K562 (cell line): ENCODE results near the gene ELOVL1. TPM values are rescaled to one million over a fixed set of nuclear protein-coding genes. Genes with fewer than 3 reads are reported as not detected.

Experiments used
- ATAC-seq: fragments of 200-7000 bp; cut with Tn5 transposase; 3 replicates; pipeline ENCODE4 v1.9.1; 2020; ENCODE audit warnings: moderate library complexity
- BruUV-seq: library from RNA; stranded (reverse); fragments of 400-500 nt; replicated peaks from 2 replicates; lab custom pipeline; 2021; lab: Mats Ljungman, UMichigan
- CTCF ChIA-PET: fragments of 300-600 bp; formaldehyde crosslinking; extraction: SDS; loops from one replicate; lab custom pipeline; 2021; ENCODE audit warnings: low intra/inter-chr PET ratio; lab: Yijun Ruan, JAX
- POLR2A ChIA-PET: fragments of 300-600, 350-650 bp; sonication (Branson Sonifier 250); formaldehyde crosslinking; extraction: SDS; loops from one replicate; lab custom pipeline; 2021; ENCODE audit warnings: antibody characterized with exemption, inconsistent platforms; lab: Yijun Ruan, JAX
- DNase-seq, 4 experiments: peaks; one replicate each; pipeline versions ENCODE4 v3.0.0 to v3.0.0-alpha.2; 2011 to 2018; ENCODE audit warnings: low spot score in 3 of 4, mixed read lengths in 3 of 4; ENCODE audit errors: extremely low read depth in 1 of 4
- FAIRE-seq: peaks from 2 replicates; lab custom pipeline; 2011; peaks lifted over from hg19 to GRCh38; lab: Jason Lieb, UNC
- H2AFZ ChIP-seq: 2 replicates; pipeline ENCODE4 v1.6.0; 2011; ENCODE audit warnings: low read depth, low read length, control low read depth, inconsistent platforms
- H3K27ac ChIP-seq: fragments of 200-600 bp; 3 replicates; pipeline ENCODE4 v1.8.0; 2011; ENCODE audit warnings: low read depth, mild to moderate bottlenecking, control low read depth, inconsistent platforms, low read length, moderate library complexity, mixed read lengths; ENCODE audit errors: extremely low read depth
- H3K27me3 ChIP-seq, 2 experiments: fragments of 300-600 bp in 1 of 2; 2 replicates in 1 of 2; 3 replicates in 1 of 2; pipeline versions ENCODE4 v1.6.0 to v1.8.0; 2011; ENCODE audit warnings: inconsistent platforms in 2 of 2, low read length in 2 of 2, mild to moderate bottlenecking in 1 of 2, mixed read lengths in 1 of 2, moderate library complexity in 1 of 2; ENCODE audit not compliant: control insufficient read depth in 2 of 2, insufficient read depth in 2 of 2
- H3K36me3 ChIP-seq: fragments of 300-600 bp; 3 replicates; pipeline ENCODE4 v1.8.0; 2011; ENCODE audit warnings: mild to moderate bottlenecking, low read length, inconsistent platforms; ENCODE audit not compliant: control insufficient read depth, insufficient read depth
- H3K4me1 ChIP-seq, 2 experiments: fragments of 200-600 bp in 1 of 2; replicated peaks in 1 of 2; 2 replicates in 1 of 2; 3 replicates in 1 of 2; pipeline versions ENCODE4 v1.5.1 to v1.8.0; 2011; ENCODE audit warnings: inconsistent platforms in 2 of 2, low read length in 2 of 2, mild to moderate bottlenecking in 1 of 2, mixed read lengths in 1 of 2, moderate library complexity in 1 of 2; ENCODE audit not compliant: control insufficient read depth in 2 of 2, insufficient read depth in 2 of 2
- H3K4me2 ChIP-seq: 2 replicates; pipeline ENCODE4 v1.6.1; 2011; ENCODE audit warnings: low read length, control low read depth, inconsistent platforms, mixed read lengths; ENCODE audit not compliant: insufficient read depth
- H3K4me3 ChIP-seq: fragments of 200-600 bp; sonication (generic), shearing (Covaris generic); 2 replicates; pipeline ENCODE4 v1.5.1; 2016; ENCODE audit warnings: control low read depth, inconsistent platforms
- H3K79me2 ChIP-seq: fragments of 200-600 bp; 3 replicates; pipeline ENCODE4 v1.8.0; 2011; ENCODE audit warnings: low read length, inconsistent platforms; ENCODE audit not compliant: control insufficient read depth, insufficient read depth
- H3K9ac ChIP-seq, 2 experiments: 2 replicates each; pipeline versions ENCODE4 v1.6.0 to v1.6.1; 2011; ENCODE audit warnings: low read depth in 2 of 2, low read length in 2 of 2, control low read depth in 1 of 2, inconsistent platforms in 1 of 2, mild to moderate bottlenecking in 1 of 2, mixed read lengths in 1 of 2; ENCODE audit not compliant: insufficient read depth in 1 of 2
- H3K9me1 ChIP-seq: one replicate; pipeline ENCODE4 v1.6.0; 2011; ENCODE audit warnings: inconsistent platforms, mild to moderate bottlenecking, low read length, moderate library complexity; ENCODE audit not compliant: control insufficient read depth, insufficient read depth
- H3K9me3 ChIP-seq: replicated peaks from 2 replicates; pipeline ENCODE4 v1.5.1; 2011; ENCODE audit warnings: low read depth, low read length, inconsistent platforms; ENCODE audit not compliant: control insufficient read depth, insufficient read depth
- H4K20me1 ChIP-seq: replicated peaks from 2 replicates; pipeline ENCODE4 v1.6.1; 2011; ENCODE audit warnings: low read length, inconsistent platforms, mixed read lengths; ENCODE audit not compliant: control insufficient read depth, insufficient read depth
- ARID3B ChIP-seq: fragments of 250-450 bp; sonication (Bioruptor Pico); IDR thresholded peaks from 2 replicates; pipeline ENCODE4 v1.4.0; 2020; ENCODE audit warnings: borderline replicate concordance
- CCNT2 ChIP-seq: IDR thresholded peaks from 2 replicates; pipeline ENCODE4 v1.6.1; 2011; ENCODE audit warnings: borderline replicate concordance, low read depth, mild to moderate bottlenecking, moderate library complexity, mixed read lengths, low read length; ENCODE audit not compliant: insufficient read length; ENCODE audit errors: extremely low read depth
- CREB1 ChIP-seq, 2 experiments: sonication (generic) in 1 of 2; formaldehyde crosslinking in 1 of 2; IDR thresholded peaks; 2 replicates each; pipeline versions ENCODE4 v1.6.1 to v1.8.0; 2012 to 2022; ENCODE audit warnings: inconsistent platforms in 1 of 2, mild to moderate bottlenecking in 1 of 2, missing genetic modification reagents in 1 of 2, moderate library complexity in 1 of 2
- E2F1 ChIP-seq: sonication (generic); formaldehyde crosslinking; IDR thresholded peaks from 2 replicates; pipeline ENCODE4 v1.8.1; 2023; ENCODE audit warnings: mild to moderate bottlenecking, missing genetic modification reagents, moderate library complexity
- GABPB2 ChIP-seq: fragments of 250-450 bp; sonication (Bioruptor Pico); conservative IDR thresholded peaks from 2 replicates; pipeline ENCODE4 v1.5.1; 2021; ENCODE audit warnings: mild to moderate bottlenecking
- HDAC1 ChIP-seq, 2 experiments: fragments of 450-650 bp; IDR thresholded peaks; 2 replicates each; pipeline ENCODE4 v1.6.1; 2016 to 2017; ENCODE audit warnings: inconsistent platforms in 1 of 2, mild to moderate bottlenecking in 1 of 2, moderate library complexity in 1 of 2
- HMG20B ChIP-seq: fragments of 250-450 bp; sonication (Bioruptor Pico); IDR thresholded peaks from 2 replicates; pipeline ENCODE4 v1.5.0; 2021; ENCODE audit warnings: mild to moderate bottlenecking
- KAT8 ChIP-seq: fragments of 450-650 bp; IDR thresholded peaks from 2 replicates; pipeline ENCODE4 v1.6.1; 2016; ENCODE audit warnings: low read depth, mild to moderate bottlenecking
- MCM5 ChIP-seq: fragments of 450-650 bp; IDR thresholded peaks from 2 replicates; pipeline ENCODE4 v1.6.1; 2016; ENCODE audit warnings: low read depth
- MEIS2 ChIP-seq: fragments of 450-650 bp; IDR thresholded peaks from 2 replicates; pipeline ENCODE4 v1.6.1; 2014; ENCODE audit warnings: mild to moderate bottlenecking; ENCODE audit not compliant: partially characterized antibody
- POLR3A ChIP-seq: IDR thresholded peaks from 2 replicates; pipeline ENCODE4 v1.6.1; 2011; ENCODE audit warnings: borderline replicate concordance, mild to moderate bottlenecking, moderate library complexity; ENCODE audit not compliant: insufficient read length, insufficient read depth; ENCODE audit errors: extremely low read depth
- SLC30A9 ChIP-seq: fragments of 250-450 bp; sonication (Bioruptor Pico); IDR thresholded peaks from 2 replicates; pipeline ENCODE4 v1.8.0; 2022; ENCODE audit warnings: mild to moderate bottlenecking, moderate library complexity
- TRIM28 ChIP-seq: fragments of 450-650 bp; IDR thresholded peaks from 2 replicates; pipeline ENCODE4 v1.6.1; 2017
- ZNF830 ChIP-seq: fragments of 250-450 bp; sonication (Bioruptor Pico); IDR thresholded peaks from 2 replicates; pipeline ENCODE4 v1.5.0; 2021; ENCODE audit warnings: mild to moderate bottlenecking
- WGBS: fragments of 100-300 bp; shearing (Covaris generic); methylation state at CpG from one replicate; pipeline ENCODE4 v1.1.6; 2016; ENCODE audit warnings: low coverage, mixed read lengths; ENCODE audit not compliant: insufficient coverage; ENCODE audit errors: missing lambda C conversion rate; 5-methylcytosine and 5-hydroxymethylcytosine counted together
- in situ Hi-C: fragments of 300-500 bp; cut with MboI; formaldehyde crosslinking; loops from 4 replicates; pipeline ENCODE4 v1.15.0; 2018; ENCODE audit warnings: inconsistent platforms, mixed read lengths
- intact Hi-C: fragments of 100-400 bp; cut with micrococcal nuclease; formaldehyde crosslinking; loops from 2 replicates; pipeline ENCODE4 v1.14.2; 2022
- polyA plus RNA-seq, 8 experiments: library from polyadenylated mRNA; depleted of rRNA in 4 of 8; stranded (reverse) in 5 of 8; unstranded in 3 of 8; fragments of >200 nt; fragmentation: Nextera tagmentation in 2 of 8; fragmentation: Illumina TruSeq in 1 of 8; extraction: Ambion mirVana in 2 of 8; extraction: Trizol in 1 of 8; gene quantifications; 2 replicates each; pipeline versions ENCODE4 v1.2.1 to v1.2.3, GENCODE V29; 2011 to 2014; ENCODE audit warnings: inconsistent platforms in 1 of 8, missing spikeins in 1 of 8
- total RNA-seq, 7 experiments: library from RNA; depleted of rRNA in 6 of 7; stranded (reverse); fragments of >200 nt in 6 of 7; fragmentation: Illumina TruSeq in 2 of 7; extraction: Trizol in 2 of 7; gene quantifications; 2 replicates each; pipeline versions ENCODE4 v1.2.1 to v1.2.3, GENCODE V29; 2011 to 2021; ENCODE audit warnings: low replicate concordance in 1 of 7
- TF ChIP-seq, protein P1 (sequence below): fragments of 250-450 bp; sonication (Bioruptor Pico); IDR thresholded peaks from 2 replicates; pipeline ENCODE4 v1.8.0; 2021; ENCODE audit warnings: borderline replicate concordance, mild to moderate bottlenecking, moderate library complexity; ENCODE audit not compliant: poor library complexity, severe bottlenecking
- TF ChIP-seq, protein P2 (sequence below): fragments of 450-650 bp; formaldehyde crosslinking; IDR thresholded peaks from 2 replicates; pipeline ENCODE4 v1.4.0; 2022; ENCODE audit warnings: mild to moderate bottlenecking, moderate library complexity

ELOVL1 gene
- total and polyA plus RNA-seq, 9 of the 15 experiments (the other 6 are each of a cell fraction or from before 2014, with no cell fraction given) = 51.0 to 157 (median 70.3) TPM

GRCh38 chr1:43389326-43390313 lies 21.8 kb upstream of the ELOVL1 start, which contains the start of the genes MED8 and SZT2:
Gene MED8 (minus strand): TSS chr1:43389800. CDS start chr1:43389764, 36 bp downstream.
Gene SZT2 (plus strand): TSS chr1:43389899. CDS start chr1:43389969, 70 bp downstream.
- POLR2A ChIA-PET = interaction anchor here (0.8 to 7.2 kb wide), 17 partner anchors 8 to 545 kb away, joined by 3 to 72 read pairs (median 4); partner anchors contain the start of genes CDC20 and ELOVL1
- Histone ChIP-seq H2AFZ (peak within 1 kb of the TSS; percentile 91), H3K4me2 (peak within 1 kb of the TSS; percentile 99), H3K27me3 (no peaks in the 10 kb centered on the region), H3K9me1 (peaks cover 5% of the 10 kb centered on the region), H3K79me2 (peaks cover 39% of the 10 kb centered on the region), H3K4me1 (peaks cover 0 to 13% of the 10 kb centered on the region in 2 experiments; a peak in 2 of 5 replicates), H4K20me1 (peaks cover 13% of the 10 kb centered on the region; the same call in 1 of the 2 replicates), H3K36me3 (peaks cover 38% of the 10 kb centered on the region), H3K4me3 (peak within 1 kb of the TSS; percentile 61), H3K9me3 (no peaks in the 10 kb centered on the region), H3K9ac (peak within 1 kb of the TSS; percentile 92 to 96), H3K27ac (peak within 1 kb of the TSS; percentile 85)
- peak; percentile 98 for ATAC-seq
- DNase-seq = peak; percentile 98 to 99 (median 98)
- WGBS = under 1% methylated on average over 63 of the region's 65 CpGs
- in situ Hi-C loops (no loop called here), intact Hi-C loops (no loop called here)
- FAIRE-seq = peak; percentile 91
- no TSS peak for BruUV-seq
- CTCF ChIA-PET = no interaction called here
- peak; percentile 71 for TF ChIP-seq CREB1 (IDR thresholded peaks at IDR 0.05)
- TF ChIP-seq CREB1 (CRISPR knock-in tag; IDR thresholded peaks at IDR 0.05) = peak; percentile 71; the same call in 1 of the 2 replicates
- no peak for TF ChIP-seq MEIS2
- TF ChIP-seq KAT8 = no peak
- no peak for TF ChIP-seq MCM5
- TF ChIP-seq ARID3B = no peak
- no peak for TF ChIP-seq POLR3A
- peak in 1 of 2 experiments; percentile 98; a peak in 2 of 4 replicates for TF ChIP-seq HDAC1 (IDR thresholded peaks at IDR 0.05)
- TF ChIP-seq ZNF830 (CRISPR knock-in tag) = 0 out of 2 replicates have a peak, but pooled peaks have one; percentile 19
- TF ChIP-seq TRIM28 = no peak
- TF ChIP-seq SLC30A9 (CRISPR knock-in tag) = no peak
- TF ChIP-seq, protein P1, sequence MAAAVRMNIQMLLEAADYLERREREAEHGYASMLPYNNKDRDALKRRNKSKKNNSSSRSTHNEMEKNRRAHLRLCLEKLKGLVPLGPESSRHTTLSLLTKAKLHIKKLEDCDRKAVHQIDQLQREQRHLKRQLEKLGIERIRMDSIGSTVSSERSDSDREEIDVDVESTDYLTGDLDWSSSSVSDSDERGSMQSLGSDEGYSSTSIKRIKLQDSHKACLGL (CRISPR knock-in tag) = no peak
- peak; percentile 49 for TF ChIP-seq CCNT2
- TF ChIP-seq HMG20B = 0 out of 2 replicates have a peak, but pooled peaks have one; percentile 42
- TF ChIP-seq, protein P2, sequence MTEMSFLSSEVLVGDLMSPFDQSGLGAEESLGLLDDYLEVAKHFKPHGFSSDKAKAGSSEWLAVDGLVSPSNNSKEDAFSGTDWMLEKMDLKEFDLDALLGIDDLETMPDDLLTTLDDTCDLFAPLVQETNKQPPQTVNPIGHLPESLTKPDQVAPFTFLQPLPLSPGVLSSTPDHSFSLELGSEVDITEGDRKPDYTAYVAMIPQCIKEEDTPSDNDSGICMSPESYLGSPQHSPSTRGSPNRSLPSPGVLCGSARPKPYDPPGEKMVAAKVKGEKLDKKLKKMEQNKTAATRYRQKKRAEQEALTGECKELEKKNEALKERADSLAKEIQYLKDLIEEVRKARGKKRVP = peak; percentile 69; the same call in 1 of the 2 replicates
- TF ChIP-seq E2F1 (CRISPR knock-in tag) = peak; percentile 48; the same call in 1 of the 2 replicates
- TF ChIP-seq GABPB2 (CRISPR knock-in tag) = no peak
